Neural progenitor cell (in vitro differentiated cells): ENCODE data around the gene AKNAD1.

Source experiments
- EZH2 ChIP-seq: fragments of 200-600 bp; sonication (generic); IDR thresholded peaks from 2 replicates; pipeline ENCODE4 v1.6.1; 2017; ENCODE audit warnings: antibody characterized with exemption, mild to moderate bottlenecking, moderate library complexity
- EZH2phosphoT487 ChIP-seq: fragments of 200-600 bp; sonication (generic); IDR thresholded peaks from 2 replicates; pipeline ENCODE4 v1.6.1; 2017; ENCODE audit warnings: antibody characterized with exemption
- TF ChIP-seq, protein P1 (sequence below): fragments of 200-600 bp; sonication (generic); IDR thresholded peaks from 2 replicates; pipeline ENCODE4 v1.5.1; 2017; ENCODE audit warnings: antibody characterized with exemption, mild to moderate bottlenecking

GRCh38 chr1:108823632-108824031, 33.3 kb downstream of the AKNAD1 start:
- no peak for TF ChIP-seq EZH2
- TF ChIP-seq, protein P1, sequence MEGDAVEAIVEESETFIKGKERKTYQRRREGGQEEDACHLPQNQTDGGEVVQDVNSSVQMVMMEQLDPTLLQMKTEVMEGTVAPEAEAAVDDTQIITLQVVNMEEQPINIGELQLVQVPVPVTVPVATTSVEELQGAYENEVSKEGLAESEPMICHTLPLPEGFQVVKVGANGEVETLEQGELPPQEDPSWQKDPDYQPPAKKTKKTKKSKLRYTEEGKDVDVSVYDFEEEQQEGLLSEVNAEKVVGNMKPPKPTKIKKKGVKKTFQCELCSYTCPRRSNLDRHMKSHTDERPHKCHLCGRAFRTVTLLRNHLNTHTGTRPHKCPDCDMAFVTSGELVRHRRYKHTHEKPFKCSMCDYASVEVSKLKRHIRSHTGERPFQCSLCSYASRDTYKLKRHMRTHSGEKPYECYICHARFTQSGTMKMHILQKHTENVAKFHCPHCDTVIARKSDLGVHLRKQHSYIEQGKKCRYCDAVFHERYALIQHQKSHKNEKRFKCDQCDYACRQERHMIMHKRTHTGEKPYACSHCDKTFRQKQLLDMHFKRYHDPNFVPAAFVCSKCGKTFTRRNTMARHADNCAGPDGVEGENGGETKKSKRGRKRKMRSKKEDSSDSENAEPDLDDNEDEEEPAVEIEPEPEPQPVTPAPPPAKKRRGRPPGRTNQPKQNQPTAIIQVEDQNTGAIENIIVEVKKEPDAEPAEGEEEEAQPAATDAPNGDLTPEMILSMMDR, result no peak
- TF ChIP-seq EZH2phosphoT487, result no peak
